Measurements from ENCODE around the gene NXPH3. TPM values are rescaled to one million over a fixed set of nuclear protein-coding genes. Genes with fewer than 3 reads are reported as not detected.

NXPH3 gene
- total RNA-seq, 1 experiment from 2014 or later: not detected

- DNase-seq: no peak
- Histone ChIP-seq H2AFZ (ENCODE audit: low read length) (no peak overlapping the region), H3K4me2 (ENCODE audit: low read depth, low read length, poor library complexity, severe bottlenecking) (no peak overlapping the region)
Observed at GRCh38 chr17:49551221-49552069, 24.2 kb upstream of the NXPH3 start.

DNA sequence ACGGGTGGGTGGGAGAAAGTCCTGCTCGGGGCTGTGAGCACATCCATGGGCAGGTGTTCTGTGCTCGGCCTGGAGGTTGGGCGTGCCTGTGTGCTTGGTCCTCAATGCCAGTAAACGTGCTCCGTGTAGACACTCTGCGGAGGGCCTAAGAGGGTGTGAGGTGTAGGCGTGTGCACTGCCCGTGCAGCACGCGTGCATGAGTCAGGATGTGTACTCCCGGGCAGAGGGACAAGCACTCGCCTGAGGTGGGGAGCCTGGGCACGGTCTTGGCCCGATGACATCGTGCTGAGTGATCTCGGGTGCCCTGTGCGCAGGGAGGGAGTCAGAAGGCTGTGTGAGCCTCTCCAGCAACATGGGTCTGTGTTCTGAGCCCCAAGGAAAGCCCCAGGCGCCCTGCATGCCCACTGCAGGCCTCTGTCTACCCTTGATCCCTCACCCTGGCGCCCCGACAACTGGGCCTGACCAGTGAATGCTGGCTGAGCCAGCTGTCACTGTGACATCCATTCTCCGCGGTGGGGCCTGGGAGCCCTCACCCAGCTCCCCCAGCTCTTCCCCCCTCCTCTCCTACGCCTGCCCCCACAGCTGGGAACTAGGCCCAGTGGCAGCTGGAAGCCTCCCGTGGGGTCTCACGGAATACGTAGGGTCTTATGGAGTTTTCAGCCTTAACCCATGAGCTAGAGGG is 23.5 kb upstream of the NXPH3 start:
- Histone ChIP-seq H3K27me3 (ENCODE audit: low read length) (no peaks in the 10 kb centered on the region), H2AFZ (ENCODE audit: low read length) (no peak overlapping the region), H3K9me3 (ENCODE audit: low read length) (no peaks in the 10 kb centered on the region), H3K9me2 (replicated peaks; ENCODE audit: insufficient read depth, low read length) (no peaks in the 10 kb centered on the region), H4K20me1 (ENCODE audit: insufficient read depth, low read depth, low read length) (no peaks in the 10 kb centered on the region), H3K9ac (ENCODE audit: low read length) (no peak overlapping the region), H3K4me1 (ENCODE audit: low read length) (peaks cover 4% of the 10 kb centered on the region), H3K4me2 (ENCODE audit: low read depth, low read length, poor library complexity, severe bottlenecking) (no peak overlapping the region), H3K4me3 (ENCODE audit: low read length) (no peak overlapping the region), H3K79me2 (ENCODE audit: low read length) (no peaks in the 10 kb centered on the region), H3K36me3 (ENCODE audit: insufficient read depth, low read length) (no peaks in the 10 kb centered on the region), H3K27ac (ENCODE audit: low read length) (no peak overlapping the region)
- no peak for DNase-seq

More at GRCh38 chr17:49551221-49552069, 24.2 kb upstream of the NXPH3 start:
- no peaks in the 10 kb centered on the region for H4K20me1 ChIP-seq (ENCODE audit: insufficient read depth, low read depth, low read length)
- H3K9ac ChIP-seq (ENCODE audit: low read length): no peak overlapping the region
- H3K4me3 ChIP-seq (ENCODE audit: low read length): no peak overlapping the region
- no peak overlapping the region for H3K27ac ChIP-seq (ENCODE audit: low read length)
- no peaks in the 10 kb centered on the region for H3K9me2 ChIP-seq (replicated peaks; ENCODE audit: insufficient read depth, low read length)
- H3K27me3 ChIP-seq (ENCODE audit: low read length): no peaks in the 10 kb centered on the region
- no peaks in the 10 kb centered on the region for H3K9me3 ChIP-seq (ENCODE audit: low read length)
- peaks cover 4% of the 10 kb centered on the region for H3K4me1 ChIP-seq (ENCODE audit: low read length)
- H3K79me2 ChIP-seq (ENCODE audit: low read length): no peaks in the 10 kb centered on the region
- no peaks in the 10 kb centered on the region for H3K36me3 ChIP-seq (ENCODE audit: insufficient read depth, low read length)

DNA sequence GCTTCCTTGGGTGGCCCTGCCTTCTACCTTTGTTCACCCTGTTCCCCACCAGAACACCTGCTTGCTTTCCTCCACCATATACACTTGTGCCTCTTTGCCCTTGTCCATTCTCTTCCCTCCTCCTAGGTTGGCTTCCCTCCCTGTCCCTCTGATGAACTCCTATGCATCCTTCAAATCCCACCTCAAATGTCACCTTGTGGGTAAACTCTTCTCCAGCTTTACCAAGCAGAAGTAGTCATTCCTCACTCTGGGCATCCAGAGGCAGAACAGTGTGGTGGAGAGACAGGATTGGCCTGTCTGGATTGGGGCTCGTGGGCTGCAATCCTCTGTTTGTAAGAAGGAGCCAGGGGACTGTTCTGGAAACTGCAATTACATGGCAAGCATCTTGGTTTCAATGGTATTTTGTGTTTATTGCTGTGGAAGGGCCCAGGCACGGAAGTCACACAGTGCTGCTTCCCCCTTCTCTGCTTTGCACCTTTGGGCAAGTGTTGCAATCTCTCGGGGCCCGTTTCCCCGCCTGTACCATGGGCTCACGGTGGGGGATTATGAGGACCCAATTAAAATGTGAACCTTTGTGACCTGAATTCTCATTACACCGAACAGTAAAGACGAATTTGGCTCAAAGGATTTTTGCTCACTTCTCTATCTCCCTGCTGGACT is 21.9 kb upstream of the NXPH3 start:
- Histone ChIP-seq H3K9me2 (replicated peaks; ENCODE audit: insufficient read depth, low read length) (no peaks in the 10 kb centered on the region), H4K20me1 (ENCODE audit: insufficient read depth, low read depth, low read length) (no peaks in the 10 kb centered on the region), H3K27me3 (ENCODE audit: low read length) (no peaks in the 10 kb centered on the region), H3K4me3 (ENCODE audit: low read length) (no peak overlapping the region), H3K79me2 (ENCODE audit: low read length) (no peaks in the 10 kb centered on the region), H2AFZ (ENCODE audit: low read length) (no peak overlapping the region), H3K4me1 (ENCODE audit: low read length) (peaks cover 4% of the 10 kb centered on the region), H3K4me2 (ENCODE audit: low read depth, low read length, poor library complexity, severe bottlenecking) (no peak overlapping the region), H3K36me3 (ENCODE audit: insufficient read depth, low read length) (no peaks in the 10 kb centered on the region), H3K9me3 (ENCODE audit: low read length) (no peaks in the 10 kb centered on the region), H3K27ac (ENCODE audit: low read length) (no peak overlapping the region), H3K9ac (ENCODE audit: low read length) (no peak overlapping the region)
- no peak for DNase-seq

GRCh38 chr17:49554694-49555494 is 20.8 kb upstream of the NXPH3 start:
- H3K79me2 ChIP-seq (ENCODE audit: low read length): no peaks in the 10 kb centered on the region
- no peaks in the 10 kb centered on the region for H3K9me3 ChIP-seq (ENCODE audit: low read length)
- no peak for DNase-seq
- no peaks in the 10 kb centered on the region for H3K9me2 ChIP-seq (replicated peaks; ENCODE audit: insufficient read depth, low read length)
- no peaks in the 10 kb centered on the region for H3K27me3 ChIP-seq (ENCODE audit: low read length)
- no peaks in the 10 kb centered on the region for H4K20me1 ChIP-seq (ENCODE audit: insufficient read depth, low read depth, low read length)
- no peaks in the 10 kb centered on the region for H3K36me3 ChIP-seq (ENCODE audit: insufficient read depth, low read length)
- no peak overlapping the region for H2AFZ ChIP-seq (ENCODE audit: low read length)
- peaks cover 4% of the 10 kb centered on the region for H3K4me1 ChIP-seq (ENCODE audit: low read length)
- no peak overlapping the region for H3K4me3 ChIP-seq (ENCODE audit: low read length)
- no peak overlapping the region for H3K27ac ChIP-seq (ENCODE audit: low read length)
- H3K4me2 ChIP-seq (ENCODE audit: low read depth, low read length, poor library complexity, severe bottlenecking): no peak overlapping the region
- H3K9ac ChIP-seq (ENCODE audit: low read length): no peak overlapping the region

DNA sequence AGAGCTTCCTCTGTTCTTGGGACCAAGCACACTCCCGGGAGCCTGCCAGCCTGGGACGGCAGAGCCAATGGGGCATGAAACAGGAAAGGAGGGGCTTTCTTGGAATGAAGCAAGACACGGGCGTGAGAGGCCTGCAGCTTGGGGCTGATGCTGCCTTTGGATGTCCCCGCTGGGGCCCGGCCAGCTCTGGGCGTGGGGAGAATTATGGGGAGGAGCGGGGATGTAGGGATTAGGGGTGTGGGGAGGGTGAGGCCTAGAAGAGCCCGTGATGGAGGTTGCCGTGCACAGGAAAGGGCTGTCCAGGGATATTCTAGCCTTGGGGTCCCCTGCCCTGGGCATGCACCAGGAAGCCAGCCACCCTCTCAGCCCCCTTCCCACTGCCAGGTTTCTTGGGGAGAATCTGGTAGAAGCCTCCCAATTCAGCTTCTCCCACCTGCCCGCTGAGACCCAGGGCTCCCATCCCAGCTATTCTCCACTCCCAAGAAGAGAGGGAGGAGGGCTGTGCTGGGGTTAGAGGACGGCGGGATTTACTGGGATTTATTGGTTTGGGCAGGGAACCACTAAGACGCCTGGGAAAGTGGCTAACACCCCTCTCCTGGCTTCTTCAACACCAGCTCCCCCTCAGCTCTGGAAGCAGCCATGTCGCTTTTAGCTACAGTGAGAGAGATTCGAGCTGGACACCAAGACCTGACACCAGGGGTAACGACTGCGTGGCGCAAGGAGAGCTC is 20.0 kb upstream of the NXPH3 start:
- no peak for DNase-seq

GRCh38 chr17:49556223-49556943 is 19.3 kb upstream of the NXPH3 start:
- peak overlapping the region; percentile 95 for H2AFZ ChIP-seq (ENCODE audit: low read length)
- no peak overlapping the region for H3K27ac ChIP-seq (ENCODE audit: low read length)
- no peaks in the 10 kb centered on the region for H4K20me1 ChIP-seq (ENCODE audit: insufficient read depth, low read depth, low read length)
- H3K9me2 ChIP-seq (replicated peaks; ENCODE audit: insufficient read depth, low read length): no peaks in the 10 kb centered on the region
- DNase-seq: peak; percentile 93
- no peaks in the 10 kb centered on the region for H3K36me3 ChIP-seq (ENCODE audit: insufficient read depth, low read length)
- peak overlapping the region; percentile 56 for H3K4me2 ChIP-seq (ENCODE audit: low read depth, low read length, poor library complexity, severe bottlenecking)
- H3K9ac ChIP-seq (ENCODE audit: low read length): peak overlapping the region; percentile 60
- no peak overlapping the region for H3K4me3 ChIP-seq (ENCODE audit: low read length)
- no peaks in the 10 kb centered on the region for H3K79me2 ChIP-seq (ENCODE audit: low read length)
- H3K27me3 ChIP-seq (ENCODE audit: low read length): no peaks in the 10 kb centered on the region
- H3K9me3 ChIP-seq (ENCODE audit: low read length): no peaks in the 10 kb centered on the region
- H3K4me1 ChIP-seq (ENCODE audit: low read length): peaks cover 4% of the 10 kb centered on the region

More for the DNA sequence above, 20.0 kb upstream of the NXPH3 start:
- Histone ChIP-seq H3K9me2 (replicated peaks; ENCODE audit: insufficient read depth, low read length) (no peaks in the 10 kb centered on the region), H3K4me3 (ENCODE audit: low read length) (no peak overlapping the region), H3K9me3 (ENCODE audit: low read length) (no peaks in the 10 kb centered on the region), H3K36me3 (ENCODE audit: insufficient read depth, low read length) (no peaks in the 10 kb centered on the region), H2AFZ (ENCODE audit: low read length) (peak overlapping the region; percentile 95), H3K27ac (ENCODE audit: low read length) (no peak overlapping the region), H3K4me2 (ENCODE audit: low read depth, low read length, poor library complexity, severe bottlenecking) (peak overlapping the region; percentile 56), H3K27me3 (ENCODE audit: low read length) (no peaks in the 10 kb centered on the region), H3K79me2 (ENCODE audit: low read length) (no peaks in the 10 kb centered on the region), H4K20me1 (ENCODE audit: insufficient read depth, low read depth, low read length) (no peaks in the 10 kb centered on the region), H3K9ac (ENCODE audit: low read length) (peak overlapping the region; percentile 60), H3K4me1 (ENCODE audit: low read length) (peaks cover 4% of the 10 kb centered on the region)

GRCh38 chr17:49557312-49558024 is 18.2 kb upstream of the NXPH3 start:
- Histone ChIP-seq H2AFZ (ENCODE audit: low read length) (no peak overlapping the region), H3K27me3 (ENCODE audit: low read length) (no peaks in the 10 kb centered on the region), H3K79me2 (ENCODE audit: low read length) (no peaks in the 10 kb centered on the region), H3K9ac (ENCODE audit: low read length) (no peak overlapping the region), H3K36me3 (ENCODE audit: insufficient read depth, low read length) (no peaks in the 10 kb centered on the region), H3K27ac (ENCODE audit: low read length) (no peak overlapping the region), H3K4me3 (ENCODE audit: low read length) (no peak overlapping the region), H4K20me1 (ENCODE audit: insufficient read depth, low read depth, low read length) (no peaks in the 10 kb centered on the region), H3K9me3 (ENCODE audit: low read length) (no peaks in the 10 kb centered on the region), H3K4me2 (ENCODE audit: low read depth, low read length, poor library complexity, severe bottlenecking) (no peak overlapping the region), H3K4me1 (ENCODE audit: low read length) (peaks cover 4% of the 10 kb centered on the region), H3K9me2 (replicated peaks; ENCODE audit: insufficient read depth, low read length) (no peaks in the 10 kb centered on the region)
- DNase-seq: peak; percentile 78

Data from Karpas-422 (cell line).